HepG2 (cell line): Measurements from ENCODE around the gene RHOD. TPM values are rescaled to one million over a fixed set of nuclear protein-coding genes. Genes with fewer than 3 reads are reported as not detected.

Experiments used
- ATAC-seq: fragments of 200-7000 bp; cut with Tn5 transposase; 3 replicates; pipeline ENCODE4 v1.9.1; 2020; ENCODE audit warnings: mild to moderate bottlenecking, moderate library complexity
- BruUV-seq: library from RNA; stranded (reverse); fragments of 400-500 nt; replicated peaks from 2 replicates; lab custom pipeline; 2021; lab: Mats Ljungman, UMichigan
- CTCF ChIA-PET: fragments of 300-600 bp; formaldehyde crosslinking; extraction: SDS; loops from one replicate; lab custom pipeline; 2021; ENCODE audit warnings: low total read pairs, inconsistent platforms, low intra/inter-chr PET ratio; lab: Yijun Ruan, JAX
- POLR2A ChIA-PET: fragments of 350-600 bp; sonication (Branson Sonifier 250); formaldehyde crosslinking; loops from one replicate; lab custom pipeline; 2020; ENCODE audit warnings: antibody characterized with exemption, inconsistent platforms; lab: Yijun Ruan, JAX
- DNase-seq: peaks from one replicate; pipeline ENCODE4 v3.0.0-alpha.2; 2015; ENCODE audit warnings: low spot score
- FAIRE-seq: peaks from 3 replicates; lab custom pipeline; 2011; peaks lifted over from hg19 to GRCh38; lab: Jason Lieb, UNC
- H2AFZ ChIP-seq: one replicate; pipeline ENCODE4 v1.6.1; 2011; ENCODE audit warnings: low read length, inconsistent platforms
- H3K27ac ChIP-seq: fragments of 300-600 bp; 3 replicates; pipeline ENCODE4 v1.8.0; 2011; ENCODE audit warnings: mixed run types, mild to moderate bottlenecking, mixed read lengths, low read length, inconsistent platforms; ENCODE audit not compliant: insufficient read depth; ENCODE audit errors: extremely low read length
- H3K27me3 ChIP-seq, 2 experiments: fragments of 200-600 bp in 1 of 2; 2 replicates in 1 of 2; 3 replicates in 1 of 2; pipeline versions ENCODE4 v1.6.0 to v1.8.0; 2011; ENCODE audit warnings: low read length in 2 of 2, mild to moderate bottlenecking in 2 of 2, moderate library complexity in 2 of 2, inconsistent platforms in 1 of 2; ENCODE audit not compliant: insufficient read depth in 2 of 2, control insufficient read depth in 1 of 2
- H3K36me3 ChIP-seq, 2 experiments: fragments of 200-600 bp in 1 of 2; replicated peaks in 1 of 2; 2 replicates in 1 of 2; 3 replicates in 1 of 2; pipeline versions ENCODE4 v1.5.1 to v1.8.0; 2011; ENCODE audit warnings: low read length in 2 of 2, inconsistent platforms in 1 of 2; ENCODE audit not compliant: insufficient read depth in 2 of 2, control insufficient read depth in 1 of 2
- H3K4me1 ChIP-seq: 2 replicates; pipeline ENCODE4 v1.5.1; 2012; ENCODE audit warnings: low read length, inconsistent platforms; ENCODE audit not compliant: insufficient read depth
- H3K4me2 ChIP-seq: 2 replicates; pipeline ENCODE4 v1.6.0; 2011; ENCODE audit warnings: low read depth, low read length, inconsistent platforms
- H3K4me3 ChIP-seq, 3 experiments: fragments of 200-600 bp in 1 of 3; sonication (generic), shearing (Covaris generic) in 1 of 3; replicated peaks in 1 of 3; 2 replicates each; pipeline ENCODE4 v1.5.1; 2011 to 2016; ENCODE audit warnings: low read length in 3 of 3, inconsistent platforms in 2 of 3, low read depth in 2 of 3, mild to moderate bottlenecking in 2 of 3, control low read depth in 1 of 3, mixed read lengths in 1 of 3; ENCODE audit not compliant: insufficient read depth in 1 of 3
- H3K79me2 ChIP-seq: one replicate; pipeline ENCODE4 v1.6.1; 2011; ENCODE audit warnings: low read length, inconsistent platforms; ENCODE audit not compliant: insufficient read depth
- H3K9ac ChIP-seq: 2 replicates; pipeline ENCODE4 v1.6.0; 2011; ENCODE audit warnings: mild to moderate bottlenecking, low read depth, low read length, inconsistent platforms; ENCODE audit not compliant: insufficient read depth
- H3K9me3 ChIP-seq: 2 replicates; pipeline ENCODE4 v1.5.1; 2012; ENCODE audit warnings: mild to moderate bottlenecking, low read length
- H4K20me1 ChIP-seq: 2 replicates; pipeline ENCODE4 v1.6.0; 2011; ENCODE audit warnings: inconsistent platforms, mild to moderate bottlenecking, low read length, moderate library complexity; ENCODE audit not compliant: insufficient read depth
- ARNTL ChIP-seq: sonication (generic); formaldehyde crosslinking; IDR thresholded peaks from 2 replicates; pipeline ENCODE4 v1.4.0; 2020; ENCODE audit warnings: mild to moderate bottlenecking, missing genetic modification reagents
- BHLHE40 ChIP-seq: IDR thresholded peaks from 2 replicates; pipeline ENCODE4 v1.6.1; 2011; ENCODE audit warnings: low read length, improper control_type of control experiment
- KDM1A ChIP-seq: IDR thresholded peaks from 2 replicates; pipeline ENCODE4 v1.6.1; 2016; ENCODE audit warnings: missing compliant biosample characterization
- MYC ChIP-seq: sonication (generic); formaldehyde crosslinking; IDR thresholded peaks from 2 replicates; pipeline ENCODE4 v1.9.0; 2021; ENCODE audit warnings: missing genetic modification reagents, borderline replicate concordance
- NCOA1 ChIP-seq: sonication (generic); formaldehyde crosslinking; IDR thresholded peaks from 2 replicates; pipeline ENCODE4 v1.9.0; 2021; ENCODE audit warnings: missing genetic modification reagents
- RNF2 ChIP-seq: fragments of 450-650 bp; conservative IDR thresholded peaks from 2 replicates; pipeline ENCODE4 v1.6.1; 2016; ENCODE audit warnings: low read depth
- ZKSCAN1 ChIP-seq: fragments of 150-350 bp; IDR thresholded peaks from 2 replicates; pipeline ENCODE4 v1.6.1; 2014; ENCODE audit warnings: low read length
- ZMYM3 ChIP-seq: sonication (generic); formaldehyde crosslinking; IDR thresholded peaks from 2 replicates; pipeline ENCODE4 v1.5.1; 2020; ENCODE audit warnings: mild to moderate bottlenecking, missing genetic modification reagents
- ZNF101 ChIP-seq: sonication (generic); formaldehyde crosslinking; IDR thresholded peaks from 2 replicates; pipeline ENCODE4 v1.4.0; 2020; ENCODE audit warnings: mild to moderate bottlenecking, low read depth, missing genetic modification reagents, borderline replicate concordance
- ZNF3 ChIP-seq: IDR thresholded peaks from 2 replicates; pipeline ENCODE4 v1.7.0; 2017; ENCODE audit warnings: inconsistent platforms
- ZNF644 ChIP-seq: IDR thresholded peaks from 2 replicates; pipeline ENCODE4 v1.6.1; 2016; ENCODE audit warnings: low read depth
- ZNF747 ChIP-seq: sonication (generic); formaldehyde crosslinking; IDR thresholded peaks from 2 replicates; pipeline ENCODE4 v1.8.1; 2023; ENCODE audit warnings: missing genetic modification reagents, mild to moderate bottlenecking, borderline replicate concordance
- WGBS: methylation state at CpG from one replicate; pipeline ENCODE4 v1.1.6; 2017; ENCODE audit warnings: low lambda C conversion rate; 5-methylcytosine and 5-hydroxymethylcytosine counted together
- in situ Hi-C: cut with HindIII; loops from 2 replicates; pipeline ENCODE4 v1.10.0; 2017; ENCODE audit warnings: low pct_unique_long_range_greater_than_20kb; ENCODE audit not compliant: extremely low pct_ligation_motif_present
- intact Hi-C: fragments of 100-400 bp; cut with micrococcal nuclease; formaldehyde crosslinking; loops from one replicate; pipeline ENCODE4 v1.10.0; 2022; ENCODE audit not compliant: unreplicated experiment
- polyA plus RNA-seq, 8 experiments: library from polyadenylated mRNA; depleted of rRNA in 3 of 8; stranded (reverse) in 7 of 8; unstranded in 1 of 8; fragments of >200 nt; fragmentation: Illumina TruSeq in 4 of 8; extraction: Trizol in 4 of 8; gene quantifications; 2 replicates each; pipeline versions ENCODE4 v1.2.1 to v1.2.3, GENCODE V29; 2011 to 2016; ENCODE audit warnings: low read depth in 4 of 8, missing spikeins in 1 of 8, mixed read lengths in 1 of 8; ENCODE audit not compliant: insufficient read depth in 1 of 8
- total RNA-seq, 5 experiments: library from RNA; depleted of rRNA; stranded (reverse); fragments of >200 nt; fragmentation: Illumina TruSeq; extraction: Trizol; gene quantifications; 2 replicates each; pipeline ENCODE4 v1.2.3, GENCODE V29; 2016; ENCODE audit warnings: low read depth in 1 of 5
- TF ChIP-seq, protein P1 (sequence below), 2 experiments: sonication (generic) in 1 of 2; formaldehyde crosslinking in 1 of 2; IDR thresholded peaks; 2 replicates each; pipeline versions ENCODE4 v1.5.1 to v1.6.1; 2011 to 2020; ENCODE audit warnings: borderline replicate concordance in 1 of 2, low read depth in 1 of 2, low read length in 1 of 2, mild to moderate bottlenecking in 1 of 2, missing genetic modification reagents in 1 of 2, moderate library complexity in 1 of 2
- TF ChIP-seq, protein P2 (sequence below): IDR thresholded peaks from 2 replicates; pipeline ENCODE4 v1.6.1; 2016
- TF ChIP-seq, protein P3 (sequence below): IDR thresholded peaks from 2 replicates; pipeline ENCODE4 v1.6.1; 2016
- TF ChIP-seq, protein P4 (sequence below): sonication (generic); formaldehyde crosslinking; IDR thresholded peaks from 2 replicates; pipeline ENCODE4 v1.4.0; 2020; ENCODE audit warnings: low read depth, mild to moderate bottlenecking, missing genetic modification reagents
- TF ChIP-seq, protein P5 (sequence below): IDR thresholded peaks from 2 replicates; pipeline ENCODE4 v1.6.1; 2012; ENCODE audit warnings: inconsistent platforms
- TF ChIP-seq, protein P6 (sequence below): IDR thresholded peaks from 2 replicates; pipeline ENCODE4 v1.6.1; 2016; ENCODE audit warnings: mild to moderate bottlenecking

The RHOD gene
- total and polyA plus RNA-seq, 2 of the 13 experiments (the other 11 are each of a cell fraction or from before 2014, with no cell fraction given), result 0.27 to 0.98 TPM

DNA sequence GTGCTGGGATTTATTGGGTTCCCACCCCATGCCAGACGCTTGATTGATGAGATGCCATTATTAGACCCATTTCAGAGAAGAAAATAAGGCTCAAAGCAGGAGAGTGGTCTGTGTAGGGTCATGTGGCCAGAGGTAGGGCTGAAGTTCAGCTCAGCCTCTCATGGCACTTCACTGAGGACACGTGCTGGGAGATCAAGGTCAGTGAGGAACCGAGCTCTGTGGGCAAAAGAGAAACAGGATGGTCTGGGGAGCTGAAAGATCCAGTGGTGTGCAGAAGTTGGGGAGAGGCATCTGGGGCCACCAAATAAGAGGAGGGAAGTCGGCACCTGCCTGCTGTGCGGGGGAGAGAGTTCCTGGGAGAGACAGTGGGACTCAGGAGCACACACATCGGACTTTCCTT, 19.6 kb downstream of the RHOD start:
- DNase-seq, result peak; percentile 50
- peaks cover 2 to 18% of the 10 kb centered on the region in 2 experiments; a peak in 4 of 5 replicates for H3K27me3 ChIP-seq
- WGBS, result 10% methylated on average over 5 of the region's 6 CpGs
- no peaks in the 10 kb centered on the region for H3K9me3 ChIP-seq
- peak; percentile 58 for FAIRE-seq
- peak overlapping the region in 1 of 3 experiments; percentile 7; a peak in 1 of 6 replicates for H3K4me3 ChIP-seq
- in situ Hi-C loops (no loop called here), intact Hi-C loops (no loop called here)
- peak overlapping the region; percentile 59 for H3K4me2 ChIP-seq
- H3K36me3 ChIP-seq, result no peaks in the 10 kb centered on the region
- ATAC-seq, result peak; percentile 41
- no peak overlapping the region for H2AFZ ChIP-seq
- no TSS peak for BruUV-seq
- POLR2A ChIA-PET, result no interaction called here
- CTCF ChIA-PET, result no interaction called here
- H3K79me2 ChIP-seq, result no peaks in the 10 kb centered on the region
- H3K4me1 ChIP-seq, result peaks cover 39% of the 10 kb centered on the region
- no peak overlapping the region for H3K27ac ChIP-seq
- H3K9ac ChIP-seq, result no peak overlapping the region
- H4K20me1 ChIP-seq, result no peaks in the 10 kb centered on the region
- TF ChIP-seq, protein P1, sequence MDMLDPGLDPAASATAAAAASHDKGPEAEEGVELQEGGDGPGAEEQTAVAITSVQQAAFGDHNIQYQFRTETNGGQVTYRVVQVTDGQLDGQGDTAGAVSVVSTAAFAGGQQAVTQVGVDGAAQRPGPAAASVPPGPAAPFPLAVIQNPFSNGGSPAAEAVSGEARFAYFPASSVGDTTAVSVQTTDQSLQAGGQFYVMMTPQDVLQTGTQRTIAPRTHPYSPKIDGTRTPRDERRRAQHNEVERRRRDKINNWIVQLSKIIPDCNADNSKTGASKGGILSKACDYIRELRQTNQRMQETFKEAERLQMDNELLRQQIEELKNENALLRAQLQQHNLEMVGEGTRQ (IDR thresholded peaks at IDR 0.05; ENCODE audit: low read depth, low read length), result peak; percentile 85
- TF ChIP-seq, protein P1 (CRISPR knock-in tag; IDR thresholded peaks at IDR 0.05; ENCODE audit: borderline replicate concordance), result peak; percentile 92; the same call in 1 of the 2 replicates
- TF ChIP-seq, protein P2, sequence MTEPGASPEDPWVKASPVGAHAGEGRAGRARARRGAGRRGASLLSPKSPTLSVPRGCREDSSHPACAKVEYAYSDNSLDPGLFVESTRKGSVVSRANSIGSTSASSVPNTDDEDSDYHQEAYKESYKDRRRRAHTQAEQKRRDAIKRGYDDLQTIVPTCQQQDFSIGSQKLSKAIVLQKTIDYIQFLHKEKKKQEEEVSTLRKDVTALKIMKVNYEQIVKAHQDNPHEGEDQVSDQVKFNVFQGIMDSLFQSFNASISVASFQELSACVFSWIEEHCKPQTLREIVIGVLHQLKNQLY (CRISPR knock-in tag), result no peak
- TF ChIP-seq, protein P3, sequence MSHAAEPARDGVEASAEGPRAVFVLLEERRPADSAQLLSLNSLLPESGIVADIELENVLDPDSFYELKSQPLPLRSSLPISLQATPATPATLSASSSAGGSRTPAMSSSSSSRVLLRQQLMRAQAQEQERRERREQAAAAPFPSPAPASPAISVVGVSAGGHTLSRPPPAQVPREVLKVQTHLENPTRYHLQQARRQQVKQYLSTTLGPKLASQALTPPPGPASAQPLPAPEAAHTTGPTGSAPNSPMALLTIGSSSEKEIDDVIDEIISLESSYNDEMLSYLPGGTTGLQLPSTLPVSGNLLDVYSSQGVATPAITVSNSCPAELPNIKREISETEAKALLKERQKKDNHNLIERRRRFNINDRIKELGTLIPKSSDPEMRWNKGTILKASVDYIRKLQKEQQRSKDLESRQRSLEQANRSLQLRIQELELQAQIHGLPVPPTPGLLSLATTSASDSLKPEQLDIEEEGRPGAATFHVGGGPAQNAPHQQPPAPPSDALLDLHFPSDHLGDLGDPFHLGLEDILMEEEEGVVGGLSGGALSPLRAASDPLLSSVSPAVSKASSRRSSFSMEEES (CRISPR knock-in tag), result peak; percentile 78; the same call in 1 of the 2 replicates
- TF ChIP-seq ZNF101 (CRISPR knock-in tag) (no peak), BHLHE40 (peak; percentile 82), KDM1A (CRISPR knock-in tag) (peak; percentile 56; the same call in 1 of the 2 replicates), ZMYM3 (CRISPR knock-in tag) (peak; percentile 85; the same call in 1 of the 2 replicates), ARNTL (CRISPR knock-in tag) (peak; percentile 97), NCOA1 (CRISPR knock-in tag) (no peak), ZNF747 (CRISPR knock-in tag) (peak; percentile 34; the same call in 1 of the 2 replicates), RNF2 (peak; percentile 62; the same call in 1 of the 2 replicates), ZKSCAN1 (no peak), ZNF3 (CRISPR knock-in tag) (no peak), ZNF644 (peak; percentile 77; the same call in 1 of the 2 replicates), MYC (CRISPR knock-in tag) (peak; percentile 33; the same call in 1 of the 2 replicates)
- TF ChIP-seq, protein P4, sequence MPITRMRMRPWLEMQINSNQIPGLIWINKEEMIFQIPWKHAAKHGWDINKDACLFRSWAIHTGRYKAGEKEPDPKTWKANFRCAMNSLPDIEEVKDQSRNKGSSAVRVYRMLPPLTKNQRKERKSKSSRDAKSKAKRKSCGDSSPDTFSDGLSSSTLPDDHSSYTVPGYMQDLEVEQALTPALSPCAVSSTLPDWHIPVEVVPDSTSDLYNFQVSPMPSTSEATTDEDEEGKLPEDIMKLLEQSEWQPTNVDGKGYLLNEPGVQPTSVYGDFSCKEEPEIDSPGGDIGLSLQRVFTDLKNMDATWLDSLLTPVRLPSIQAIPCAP (CRISPR knock-in tag), result no peak
- TF ChIP-seq, protein P5, sequence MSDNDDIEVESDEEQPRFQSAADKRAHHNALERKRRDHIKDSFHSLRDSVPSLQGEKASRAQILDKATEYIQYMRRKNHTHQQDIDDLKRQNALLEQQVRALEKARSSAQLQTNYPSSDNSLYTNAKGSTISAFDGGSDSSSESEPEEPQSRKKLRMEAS, result peak; percentile 85
- TF ChIP-seq, protein P6, sequence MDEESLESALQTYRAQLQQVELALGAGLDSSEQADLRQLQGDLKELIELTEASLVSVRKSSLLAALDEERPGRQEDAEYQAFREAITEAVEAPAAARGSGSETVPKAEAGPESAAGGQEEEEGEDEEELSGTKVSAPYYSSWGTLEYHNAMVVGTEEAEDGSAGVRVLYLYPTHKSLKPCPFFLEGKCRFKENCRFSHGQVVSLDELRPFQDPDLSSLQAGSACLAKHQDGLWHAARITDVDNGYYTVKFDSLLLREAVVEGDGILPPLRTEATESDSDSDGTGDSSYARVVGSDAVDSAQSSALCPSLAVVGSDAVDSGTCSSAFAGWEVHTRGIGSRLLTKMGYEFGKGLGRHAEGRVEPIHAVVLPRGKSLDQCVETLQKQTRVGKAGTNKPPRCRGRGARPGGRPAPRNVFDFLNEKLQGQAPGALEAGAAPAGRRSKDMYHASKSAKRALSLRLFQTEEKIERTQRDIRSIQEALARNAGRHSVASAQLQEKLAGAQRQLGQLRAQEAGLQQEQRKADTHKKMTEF, result 0 out of 2 replicates have a peak, but pooled peaks have one; percentile 13
